Thyroid gland (tissue), 4 donors: Measurements from ENCODE around the gene LHFPL2.

Source experiments
- CTCF ChIP-seq, 6 experiments: fragments of 200-600 bp in 3 of 6; fragments of 450-650 bp in 3 of 6; sonication (generic) in 3 of 6; IDR thresholded peaks; one replicate each; pipeline ENCODE4 v1.5.1; 2016 to 2019; ENCODE audit warnings: antibody characterized with exemption in 6 of 6, mild to moderate bottlenecking in 2 of 6, inconsistent platforms in 1 of 6, moderate library complexity in 1 of 6
- POLR2A ChIP-seq, 2 donors: fragments of 450-650 bp; IDR thresholded peaks; one replicate each; pipeline ENCODE4 v1.6.1; 2017; ENCODE audit warnings: antibody characterized with exemption in 2 of 2, mild to moderate bottlenecking in 2 of 2, moderate library complexity in 1 of 2

- TF ChIP-seq CTCF (IDR thresholded peaks at IDR 0.05) (no peak), POLR2A (IDR thresholded peaks at IDR 0.05) (no peak)
Measured at GRCh38 chr5:78659114-78659513, 10.5 kb upstream of the LHFPL2 start.
